HG03457 (cell line): Measurements from ENCODE around the gene ANKRD12.

Experiments used
- ATAC-seq: cut with Tn5 transposase; IDR thresholded peaks from one replicate; pipeline ENCODE4 v1.9.1; 2021; ENCODE audit warnings: moderate number of reproducible peaks; ENCODE audit not compliant: unreplicated experiment

The ANKRD12 gene

GRCh38 chr18:9334973-9335696 is 198.6 kb downstream of the ANKRD12 start:
- ATAC-seq: peak; percentile 33
